K562 (cell line): ENCODE results near the gene SART3.

Experiments
- ARHGAP35 ChIP-seq: fragments of 450-650 bp; IDR thresholded peaks from 2 replicates; pipeline ENCODE4 v1.6.1; 2018; ENCODE audit not compliant: partially characterized antibody
- ERF ChIP-seq: fragments of 450-650 bp; formaldehyde crosslinking; IDR thresholded peaks from 2 replicates; pipeline ENCODE4 v1.4.0; 2020; ENCODE audit warnings: mild to moderate bottlenecking, mixed read lengths
- TCF3 ChIP-seq: sonication (generic); formaldehyde crosslinking; IDR thresholded peaks from 2 replicates; pipeline ENCODE4 v1.4.0; 2020; ENCODE audit warnings: mild to moderate bottlenecking, missing genetic modification reagents

DNA sequence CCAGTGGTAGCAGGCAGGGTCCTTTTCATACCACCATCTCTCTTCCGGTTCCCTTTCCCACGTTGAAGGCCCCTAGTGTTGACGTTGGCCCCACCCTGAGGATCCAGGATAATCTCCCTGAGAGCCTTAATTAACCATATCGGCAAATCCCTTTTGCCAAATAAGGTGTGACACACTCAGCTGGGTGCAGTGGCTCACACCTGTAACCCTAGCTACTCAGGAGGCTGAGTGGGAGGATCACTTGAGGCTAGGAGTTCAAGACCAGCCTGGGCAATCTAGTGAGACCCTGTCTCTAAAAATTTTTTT is 39.7 kb upstream of the SART3 start:
- TF ChIP-seq ARHGAP35, result no peak
- no peak for TF ChIP-seq TCF3 (CRISPR knock-in tag)
- no peak for TF ChIP-seq ERF (CRISPR knock-in tag)
